IMR-90 (cell line): ENCODE measurements around the gene CACNA2D4. TPM values are rescaled to one million over a fixed set of nuclear protein-coding genes. Genes with fewer than 3 reads are reported as not detected.

Source experiments
- ATAC-seq: fragments of 200-7000 bp; cut with Tn5 transposase; 2 replicates; pipeline ENCODE4 v1.9.1; 2020; ENCODE audit warnings: low read depth, mild to moderate bottlenecking, moderate library complexity
- BruUV-seq: library from RNA; stranded (reverse); fragments of 400-500 nt; replicated peaks from 2 replicates; lab custom pipeline; 2021; lab: Mats Ljungman, UMichigan
- CTCF ChIA-PET: fragments of 300-600 bp; formaldehyde crosslinking; extraction: SDS; loops from one replicate; lab custom pipeline; 2021; ENCODE audit warnings: antibody characterized with exemption; lab: Yijun Ruan, JAX
- POLR2A ChIA-PET: fragments of 300-600 bp; sonication (Branson Sonifier 250); formaldehyde crosslinking; loops from one replicate; lab custom pipeline; 2022; ENCODE audit warnings: antibody characterized with exemption; ENCODE audit not compliant: unreplicated experiment; lab: Charles Lee
- DNase-seq: peaks from one replicate; pipeline ENCODE4 v3.0.0; 2013
- H2AFZ ChIP-seq: replicated peaks from 2 replicates; pipeline ENCODE3; 2013; ENCODE audit warnings: low read length, mild to moderate bottlenecking; ENCODE audit not compliant: poor library complexity
- H2AK5ac ChIP-seq: 2 replicates; pipeline ENCODE4 v1.6.1; 2013; ENCODE audit warnings: low read depth, low read length, inconsistent platforms
- H2AK9ac ChIP-seq: replicated peaks from 2 replicates; pipeline ENCODE3; 2013; ENCODE audit warnings: mild to moderate bottlenecking, low read depth, low read length, moderate library complexity; ENCODE audit not compliant: poor library complexity
- H2BK120ac ChIP-seq: 2 replicates; pipeline ENCODE4 v1.6.1; 2013; ENCODE audit warnings: low read depth, low read length, inconsistent platforms
- H2BK15ac ChIP-seq: 3 replicates; pipeline ENCODE4 v1.6.1; 2013; ENCODE audit warnings: low read depth, low read length, inconsistent platforms
- H2BK20ac ChIP-seq: 2 replicates; pipeline ENCODE4 v1.6.1; 2013; ENCODE audit warnings: low read depth, mild to moderate bottlenecking, inconsistent platforms, low read length, moderate library complexity
- H2BK5ac ChIP-seq: 2 replicates; pipeline ENCODE4 v1.6.1; 2013; ENCODE audit warnings: mild to moderate bottlenecking, low read depth, low read length, inconsistent platforms; ENCODE audit not compliant: poor library complexity, severe bottlenecking
- H3K14ac ChIP-seq: replicated peaks from 2 replicates; pipeline ENCODE4 v1.6.1; 2013; ENCODE audit warnings: low read depth, low read length, inconsistent platforms
- H3K18ac ChIP-seq: 2 replicates; pipeline ENCODE4 v1.6.1; 2013; ENCODE audit warnings: low read depth, low read length, control low read depth
- H3K23ac ChIP-seq: 2 replicates; pipeline ENCODE4 v1.6.1; 2013; ENCODE audit warnings: low read depth, low read length, inconsistent platforms
- H3K27ac ChIP-seq: 2 replicates; pipeline ENCODE4 v1.5.1; 2013; ENCODE audit warnings: mild to moderate bottlenecking, control low read depth, low read length; ENCODE audit not compliant: insufficient read depth
- H3K27me3 ChIP-seq: 2 replicates; pipeline ENCODE4 v1.6.1; 2013; ENCODE audit warnings: low read length; ENCODE audit not compliant: control insufficient read depth, insufficient read depth
- H3K36me3 ChIP-seq: 2 replicates; pipeline ENCODE4 v1.6.1; 2013; ENCODE audit warnings: low read length, mixed read lengths; ENCODE audit not compliant: control insufficient read depth, insufficient read depth
- H3K4ac ChIP-seq: 2 replicates; pipeline ENCODE4 v1.6.1; 2013; ENCODE audit warnings: low read depth, low read length, inconsistent platforms
- H3K4me1 ChIP-seq: 2 replicates; pipeline ENCODE4 v1.6.1; 2013; ENCODE audit warnings: low read length, mixed read lengths; ENCODE audit not compliant: control insufficient read depth, insufficient read depth
- H3K4me2 ChIP-seq: 2 replicates; pipeline ENCODE4 v1.6.1; 2013; ENCODE audit warnings: low read depth, mild to moderate bottlenecking, control low read depth, low read length, moderate library complexity
- H3K4me3 ChIP-seq: 2 replicates; pipeline ENCODE4 v1.5.1; 2013; ENCODE audit warnings: low read depth, mild to moderate bottlenecking, control low read depth, low read length, moderate library complexity; ENCODE audit not compliant: insufficient read depth
- H3K56ac ChIP-seq: 2 replicates; pipeline ENCODE4 v1.6.1; 2013; ENCODE audit warnings: low read length, inconsistent platforms; ENCODE audit not compliant: insufficient read depth; ENCODE audit errors: extremely low read depth
- H3K79me1 ChIP-seq, 2 experiments: 2 replicates each; pipeline ENCODE4 v1.6.1; 2013; ENCODE audit warnings: low read length in 2 of 2, inconsistent platforms in 1 of 2, low read depth in 1 of 2
- H3K9ac ChIP-seq: 2 replicates; pipeline ENCODE4 v1.6.1; 2013; ENCODE audit warnings: low read depth, low read length, control low read depth
- H3K9me1 ChIP-seq: 2 replicates; pipeline ENCODE4 v1.6.1; 2013; ENCODE audit warnings: low read length, inconsistent platforms; ENCODE audit not compliant: insufficient read depth
- H3K9me3 ChIP-seq: 2 replicates; pipeline ENCODE4 v1.6.1; 2013; ENCODE audit warnings: low read length; ENCODE audit not compliant: control insufficient read depth, insufficient read depth
- H4K20me1 ChIP-seq: 2 replicates; pipeline ENCODE4 v1.6.1; 2013; ENCODE audit warnings: low read length, inconsistent platforms; ENCODE audit not compliant: insufficient read depth
- H4K5ac ChIP-seq: 2 replicates; pipeline ENCODE4 v1.6.1; 2013; ENCODE audit warnings: mild to moderate bottlenecking, low read depth, low read length, control low read depth
- H4K8ac ChIP-seq, 2 experiments: 2 replicates each; pipeline ENCODE4 v1.6.1; 2013; ENCODE audit warnings: low read depth in 2 of 2, low read length in 2 of 2, control low read depth in 1 of 2, inconsistent platforms in 1 of 2
- H4K91ac ChIP-seq: 2 replicates; pipeline ENCODE4 v1.6.1; 2013; ENCODE audit warnings: low read depth, low read length, inconsistent platforms; ENCODE audit not compliant: insufficient read depth
- BHLHE40 ChIP-seq: fragments of 150-350 bp; IDR thresholded peaks from 2 replicates; pipeline ENCODE4 v1.6.1; 2016; ENCODE audit warnings: mild to moderate bottlenecking, low read depth, low read length
- CEBPB ChIP-seq: IDR thresholded peaks from 2 replicates; pipeline ENCODE4 v1.6.1; 2012; ENCODE audit warnings: low read depth, low read length, improper control_type of control experiment
- CHD1 ChIP-seq: IDR thresholded peaks from 2 replicates; pipeline ENCODE4 v1.6.1; 2012; ENCODE audit warnings: low read depth, low read length, improper control_type of control experiment
- CTCF ChIP-seq: conservative IDR thresholded peaks from 2 replicates; pipeline ENCODE4 v1.5.1; 2012; ENCODE audit warnings: mild to moderate bottlenecking, low read depth, low read length, improper control_type of control experiment
- ELK1 ChIP-seq: fragments of 150-350 bp; IDR thresholded peaks from 2 replicates; pipeline ENCODE4 v1.6.1; 2016; ENCODE audit warnings: low read depth, mild to moderate bottlenecking, low read length, moderate library complexity, borderline replicate concordance
- FOS ChIP-seq: fragments of 150-350 bp; IDR thresholded peaks from 2 replicates; pipeline ENCODE4 v1.6.1; 2016; ENCODE audit warnings: low read depth, low read length
- MAFK ChIP-seq: IDR thresholded peaks from 2 replicates; pipeline ENCODE4 v1.6.1; 2012; ENCODE audit warnings: low read depth, low read length, improper control_type of control experiment
- MAZ ChIP-seq: IDR thresholded peaks from 2 replicates; pipeline ENCODE4 v1.6.1; 2012; ENCODE audit warnings: low read depth, mild to moderate bottlenecking, low read length, improper control_type of control experiment, moderate library complexity, borderline replicate concordance
- MXI1 ChIP-seq: IDR thresholded peaks from 2 replicates; pipeline ENCODE4 v1.6.1; 2012; ENCODE audit warnings: low read depth, mild to moderate bottlenecking, low read length, moderate library complexity, borderline replicate concordance
- NFE2L2 ChIP-seq: fragments of 150-350 bp; IDR thresholded peaks from 2 replicates; pipeline ENCODE4 v1.6.1; 2016; ENCODE audit warnings: low read depth, mild to moderate bottlenecking, low read length
- POLR2A ChIP-seq: IDR thresholded peaks from 2 replicates; pipeline ENCODE4 v1.6.1; 2012; ENCODE audit warnings: mild to moderate bottlenecking, low read depth, low read length
- RAD21 ChIP-seq: IDR thresholded peaks from 2 replicates; pipeline ENCODE4 v1.6.1; 2012; ENCODE audit warnings: low read length, improper control_type of control experiment
- RCOR1 ChIP-seq: IDR thresholded peaks from 2 replicates; pipeline ENCODE4 v1.6.1; 2012; ENCODE audit warnings: mild to moderate bottlenecking, low read length, improper control_type of control experiment; ENCODE audit not compliant: insufficient replicate concordance
- RFX5 ChIP-seq: IDR thresholded peaks from 2 replicates; pipeline ENCODE4 v1.8.0; 2012; ENCODE audit warnings: low read depth, mild to moderate bottlenecking, low read length, moderate library complexity
- SMC3 ChIP-seq: fragments of 150-350 bp; IDR thresholded peaks from 2 replicates; pipeline ENCODE4 v1.6.1; 2016; ENCODE audit warnings: low read depth, mild to moderate bottlenecking, antibody characterized with exemption, low read length, moderate library complexity
- USF2 ChIP-seq: fragments of 150-350 bp; IDR thresholded peaks from 2 replicates; pipeline ENCODE4 v1.6.1; 2017; ENCODE audit warnings: mild to moderate bottlenecking, antibody characterized with exemption, low read length, low read depth
- WGBS, 2 experiments: methylation state at CpG; one replicate each; pipeline versions ENCODE4 v1.1.5 to v1.1.7; 2013; ENCODE audit warnings: missing lambda C conversion rate in 2 of 2; ENCODE audit not compliant: insufficient read length in 1 of 2; ENCODE audit errors: extremely low coverage in 2 of 2; 5-methylcytosine and 5-hydroxymethylcytosine counted together
- dilution Hi-C: fragments of 300-500 bp; cut with HindIII; formaldehyde crosslinking; loops from one replicate; pipeline ENCODE4 v1.14.3; 2018; ENCODE audit warnings: low sequenced_read_pairs; ENCODE audit not compliant: unreplicated experiment
- in situ Hi-C: fragments of 300-500 bp; cut with MboI; formaldehyde crosslinking; loops from 3 replicates; pipeline ENCODE4 v1.14.3; 2019; ENCODE audit warnings: low sequenced_read_pairs, inconsistent platforms, mixed read lengths
- intact Hi-C: fragments of 100-400 bp; cut with micrococcal nuclease; formaldehyde crosslinking; loops from 2 replicates; pipeline ENCODE4 v1.10.0; 2022
- polyA plus RNA-seq, 3 experiments: library from polyadenylated mRNA; depleted of rRNA; stranded (reverse); fragments of >200 nt; gene quantifications; 2 replicates each; pipeline ENCODE4 v1.2.3, GENCODE V29; 2012; ENCODE audit warnings: low replicate concordance in 1 of 3
- total RNA-seq: library from RNA; depleted of rRNA; stranded (reverse); fragments of >200 nt; gene quantifications from 2 replicates; pipeline ENCODE4 v1.2.3, GENCODE V29; 2012

CACNA2D4 gene
- total and polyA plus RNA-seq, 2 of the 4 experiments (the other 2 are of a cell fraction), result 0.18 to 0.22 TPM

DNA sequence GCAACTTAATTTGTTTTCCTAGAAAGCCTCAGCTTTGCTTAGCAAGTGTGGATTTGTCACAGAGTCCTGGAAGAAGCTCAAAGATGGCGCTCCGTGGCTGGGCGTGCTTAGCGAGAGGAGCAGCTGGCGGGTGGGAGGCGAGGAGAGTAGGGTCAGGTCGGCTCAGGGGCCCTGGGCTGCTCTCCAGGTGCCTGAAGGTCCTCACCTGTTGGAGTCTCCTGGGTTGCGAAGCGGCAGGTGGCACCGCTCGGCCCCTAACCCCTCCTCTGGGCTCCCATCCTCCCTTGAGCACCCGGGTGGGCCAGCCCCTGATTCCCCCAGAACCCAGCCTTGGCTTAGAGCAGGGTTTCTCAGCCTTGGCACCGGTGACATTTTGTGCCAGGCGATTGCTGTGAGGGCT lies 73.0 kb downstream of the CACNA2D4 start:
- 71% methylated on average over 4 of the region's 14 CpGs; no CpG with 5 or more reads in 1 of the 2 experiments for WGBS, 2 experiments
- Histone ChIP-seq H4K8ac (no peak overlapping the region), H3K9ac (no peak overlapping the region), H3K23ac (no peak overlapping the region), H3K4me3 (no peak overlapping the region), H2BK20ac (no peak overlapping the region), H2AK9ac (no peak overlapping the region), H3K18ac (no peak overlapping the region), H2BK5ac (no peak overlapping the region), H3K4me2 (no peak overlapping the region), H4K5ac (no peak overlapping the region), H3K9me3 (no peaks in the 10 kb centered on the region), H3K4me1 (no peaks in the 10 kb centered on the region), H2BK120ac (no peak overlapping the region), H3K56ac (no peak overlapping the region), H2AK5ac (no peak overlapping the region), H3K36me3 (no peaks in the 10 kb centered on the region), H2AFZ (no peak overlapping the region), H3K14ac (no peak overlapping the region), H3K4ac (no peak overlapping the region), H4K20me1 (no peaks in the 10 kb centered on the region), H2BK15ac (no peak overlapping the region), H3K9me1 (no peaks in the 10 kb centered on the region), H4K91ac (no peak overlapping the region), H3K79me1 (no peaks in the 10 kb centered on the region), H3K27me3 (peaks cover 74% of the 10 kb centered on the region), H3K27ac (no peak overlapping the region)
- ATAC-seq, result no peak
- dilution Hi-C loops, result no loop called here
- no peak for TF ChIP-seq CHD1
- no peak for TF ChIP-seq MAZ
- TF ChIP-seq POLR2A, result no peak
- TF ChIP-seq FOS, result no peak
- TF ChIP-seq SMC3, result no peak
- no peak for TF ChIP-seq NFE2L2
- TF ChIP-seq RFX5, result no peak
- TF ChIP-seq BHLHE40, result no peak
- TF ChIP-seq RAD21, result no peak
- TF ChIP-seq USF2, result no peak
- TF ChIP-seq ELK1, result no peak
- TF ChIP-seq MAFK, result no peak
- TF ChIP-seq CEBPB, result no peak
- TF ChIP-seq RCOR1, result no peak
- TF ChIP-seq MXI1, result no peak
- no peak for TF ChIP-seq CTCF
- in situ Hi-C loops, result no loop called here
- CTCF ChIA-PET, result no interaction called here
- no peak for DNase-seq
- no TSS peak for BruUV-seq
- intact Hi-C loops, result no loop called here
- POLR2A ChIA-PET, result no interaction called here
